SH-SY5Y (cell line): ENCODE measurements around the gene MAP3K7.

Source experiments
- GATA2 ChIP-seq: IDR thresholded peaks from 2 replicates; pipeline ENCODE4 v1.6.1; 2011; ENCODE audit warnings: mild to moderate bottlenecking, low read depth, low read length
- GATA3 ChIP-seq: IDR thresholded peaks from 2 replicates; pipeline ENCODE4 v1.6.1; 2011; ENCODE audit warnings: low read depth, mild to moderate bottlenecking, low read length, moderate library complexity

- TF ChIP-seq GATA2 (no peak), GATA3 (no peak)
Observed at GRCh38 chr6:90488816-90489215, 98.1 kb downstream of the MAP3K7 start.
